MM.1S (cell line): Measurements from ENCODE around the gene BHMT.

Experiments
- EZH2 ChIP-seq: fragments of 300-600 bp; sonication (generic); optimal IDR thresholded peaks from 2 replicates; pipeline ENCODE3; 2017; ENCODE audit warnings: low read depth, mild to moderate bottlenecking, antibody characterized with exemption, low read length, mixed read lengths
- TF ChIP-seq, protein P1 (sequence below): fragments of 300-600 bp; sonication (generic); IDR thresholded peaks from 2 replicates; pipeline ENCODE4 v1.5.1; 2016; ENCODE audit warnings: antibody characterized with exemption, low read length, mixed read lengths

DNA sequence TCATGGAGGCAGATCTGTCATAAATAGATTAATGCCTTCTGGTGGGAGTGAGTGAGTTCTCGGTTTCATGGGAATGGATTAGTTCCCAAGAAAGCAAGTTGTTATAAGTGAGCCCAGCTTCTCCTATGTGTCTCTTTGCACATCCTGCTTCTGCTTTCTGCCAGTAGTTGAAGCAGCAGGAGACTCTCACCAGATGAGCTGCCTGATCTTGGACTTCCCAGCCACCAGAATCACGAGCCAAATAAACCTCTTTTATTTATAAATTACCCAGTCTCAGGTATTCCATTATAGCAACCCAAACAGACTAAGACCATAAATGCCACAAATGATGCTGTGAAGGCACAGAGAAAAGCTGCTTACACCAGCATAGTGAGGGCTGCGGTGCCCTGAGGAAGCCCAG, 28.9 kb downstream of the BHMT start:
- TF ChIP-seq EZH2: no peak
- TF ChIP-seq, protein P1, sequence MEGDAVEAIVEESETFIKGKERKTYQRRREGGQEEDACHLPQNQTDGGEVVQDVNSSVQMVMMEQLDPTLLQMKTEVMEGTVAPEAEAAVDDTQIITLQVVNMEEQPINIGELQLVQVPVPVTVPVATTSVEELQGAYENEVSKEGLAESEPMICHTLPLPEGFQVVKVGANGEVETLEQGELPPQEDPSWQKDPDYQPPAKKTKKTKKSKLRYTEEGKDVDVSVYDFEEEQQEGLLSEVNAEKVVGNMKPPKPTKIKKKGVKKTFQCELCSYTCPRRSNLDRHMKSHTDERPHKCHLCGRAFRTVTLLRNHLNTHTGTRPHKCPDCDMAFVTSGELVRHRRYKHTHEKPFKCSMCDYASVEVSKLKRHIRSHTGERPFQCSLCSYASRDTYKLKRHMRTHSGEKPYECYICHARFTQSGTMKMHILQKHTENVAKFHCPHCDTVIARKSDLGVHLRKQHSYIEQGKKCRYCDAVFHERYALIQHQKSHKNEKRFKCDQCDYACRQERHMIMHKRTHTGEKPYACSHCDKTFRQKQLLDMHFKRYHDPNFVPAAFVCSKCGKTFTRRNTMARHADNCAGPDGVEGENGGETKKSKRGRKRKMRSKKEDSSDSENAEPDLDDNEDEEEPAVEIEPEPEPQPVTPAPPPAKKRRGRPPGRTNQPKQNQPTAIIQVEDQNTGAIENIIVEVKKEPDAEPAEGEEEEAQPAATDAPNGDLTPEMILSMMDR: no peak
